Kasumi-1 (cell line): ENCODE results near the gene DKK1.

Experiments used
- DNase-seq, 2 experiments: peaks; one replicate each; lab custom pipeline; 2025; lab: John Stamatoyannopoulos, UW

The DKK1 gene, protein sequence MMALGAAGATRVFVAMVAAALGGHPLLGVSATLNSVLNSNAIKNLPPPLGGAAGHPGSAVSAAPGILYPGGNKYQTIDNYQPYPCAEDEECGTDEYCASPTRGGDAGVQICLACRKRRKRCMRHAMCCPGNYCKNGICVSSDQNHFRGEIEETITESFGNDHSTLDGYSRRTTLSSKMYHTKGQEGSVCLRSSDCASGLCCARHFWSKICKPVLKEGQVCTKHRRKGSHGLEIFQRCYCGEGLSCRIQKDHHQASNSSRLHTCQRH

DNA sequence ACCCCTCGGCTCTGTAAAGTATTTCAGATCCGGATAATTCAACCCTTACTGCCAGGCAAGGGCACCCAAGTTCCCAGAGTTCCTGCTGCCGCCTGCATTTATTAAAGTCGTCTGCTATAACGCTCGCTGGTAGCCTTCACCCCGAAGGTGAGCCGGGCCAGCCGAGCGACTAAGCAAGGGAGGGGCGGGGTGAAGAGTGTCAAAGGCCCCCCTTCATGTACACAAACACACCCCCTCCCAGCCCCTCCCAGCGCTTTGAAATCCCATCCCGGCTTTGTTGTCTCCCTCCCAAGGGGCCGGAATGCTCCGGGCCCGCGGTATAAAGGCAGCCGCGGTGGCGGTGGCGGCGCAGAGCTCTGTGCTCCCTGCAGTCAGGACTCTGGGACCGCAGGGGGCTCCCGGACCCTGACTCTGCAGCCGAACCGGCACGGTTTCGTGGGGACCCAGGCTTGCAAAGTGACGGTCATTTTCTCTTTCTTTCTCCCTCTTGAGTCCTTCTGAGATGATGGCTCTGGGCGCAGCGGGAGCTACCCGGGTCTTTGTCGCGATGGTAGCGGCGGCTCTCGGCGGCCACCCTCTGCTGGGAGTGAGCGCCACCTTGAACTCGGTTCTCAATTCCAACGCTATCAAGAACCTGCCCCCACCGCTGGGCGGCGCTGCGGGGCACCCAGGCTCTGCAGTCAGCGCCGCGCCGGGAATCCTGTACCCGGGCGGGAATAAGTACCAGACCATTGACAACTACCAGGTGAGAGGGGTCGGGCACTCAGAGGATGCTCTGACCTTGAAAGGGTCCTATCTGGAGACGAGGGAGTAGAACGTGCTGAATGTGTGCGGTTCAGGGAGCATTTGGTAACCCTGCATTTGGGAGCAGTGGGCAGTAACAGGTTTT, at the start of gene DKK1:
Gene DKK1, plus strand, starts transcription at position 349 of the 889 bp plus-strand sequence. Its CDS starts 154 bp downstream, at position 503.
- no peak for DNase-seq

DNA sequence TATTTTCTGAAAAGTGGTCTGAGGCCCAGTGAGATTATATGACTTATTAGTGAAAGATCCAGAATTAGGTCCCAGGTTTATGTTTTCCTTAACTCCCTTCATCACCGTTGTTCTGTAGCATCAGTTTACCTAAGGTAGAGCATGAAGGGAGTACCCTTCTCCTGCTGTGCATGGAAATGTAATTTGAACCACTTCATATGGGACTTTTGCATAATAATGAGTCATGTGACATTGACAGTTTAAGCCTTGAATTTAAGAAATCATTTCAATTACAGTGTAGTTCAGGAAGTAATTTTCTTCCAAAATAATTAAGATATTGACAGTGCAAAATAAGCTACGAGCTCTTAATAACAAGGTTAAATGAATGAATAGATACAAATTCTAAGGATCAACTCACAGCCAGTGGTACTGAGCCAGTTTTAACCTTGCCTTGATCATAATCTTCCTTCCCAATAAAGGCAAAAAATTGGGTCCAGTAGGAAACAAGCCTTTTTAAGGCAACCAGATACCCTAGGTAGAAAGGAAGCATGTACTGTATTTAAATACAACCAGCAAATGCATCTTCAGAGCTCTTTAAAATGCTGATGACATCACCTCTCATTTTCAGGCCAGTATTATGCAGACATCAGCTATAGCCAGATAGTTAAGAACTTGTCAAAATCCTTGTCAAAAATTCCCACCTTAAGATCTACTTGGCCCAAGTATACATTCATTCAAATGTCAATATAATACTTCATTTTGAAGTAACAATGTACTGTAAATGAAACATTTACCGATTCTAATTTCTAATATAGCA, 48.8 kb upstream of the DKK1 start:
- no peak for DNase-seq

DNA sequence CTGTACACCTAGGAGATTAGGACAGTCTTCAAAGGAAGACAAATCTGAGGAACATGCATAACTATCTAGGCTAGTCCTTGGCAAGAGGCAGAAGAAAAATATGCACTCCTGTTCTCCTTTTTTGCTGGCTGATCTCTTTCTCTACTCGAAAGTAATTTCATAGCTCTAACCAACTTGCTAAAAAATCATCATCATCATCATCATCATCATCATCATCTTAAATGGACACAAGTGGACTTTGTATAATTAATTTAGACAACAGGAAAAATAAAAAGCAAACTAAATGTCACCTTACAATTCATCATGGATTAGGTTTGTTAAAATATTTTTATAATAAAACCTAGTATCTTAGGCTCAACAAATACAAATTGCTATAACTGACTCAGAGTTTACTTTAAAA, 47.2 kb upstream of the DKK1 start:
- DNase-seq, result no peak

DNA sequence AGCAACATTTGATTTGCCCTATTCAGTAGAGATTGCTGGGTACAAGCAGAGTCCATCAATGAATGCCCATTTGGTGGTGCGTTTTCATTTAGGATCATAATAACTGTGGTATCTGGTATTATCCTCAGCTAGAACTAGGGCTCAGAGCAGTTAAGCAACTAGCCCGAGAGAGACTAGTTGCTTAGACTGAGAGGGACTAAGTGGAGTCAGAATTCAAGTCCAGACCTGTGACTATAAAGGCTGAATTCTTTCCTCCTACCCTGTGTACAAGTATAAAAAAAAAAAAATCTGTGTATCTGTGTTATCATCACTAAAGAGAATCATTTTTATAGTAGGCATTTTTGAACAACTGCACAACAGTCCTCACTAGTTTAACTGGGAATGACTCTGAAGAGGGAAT, 45.3 kb upstream of the DKK1 start:
- no peak for DNase-seq

DNA sequence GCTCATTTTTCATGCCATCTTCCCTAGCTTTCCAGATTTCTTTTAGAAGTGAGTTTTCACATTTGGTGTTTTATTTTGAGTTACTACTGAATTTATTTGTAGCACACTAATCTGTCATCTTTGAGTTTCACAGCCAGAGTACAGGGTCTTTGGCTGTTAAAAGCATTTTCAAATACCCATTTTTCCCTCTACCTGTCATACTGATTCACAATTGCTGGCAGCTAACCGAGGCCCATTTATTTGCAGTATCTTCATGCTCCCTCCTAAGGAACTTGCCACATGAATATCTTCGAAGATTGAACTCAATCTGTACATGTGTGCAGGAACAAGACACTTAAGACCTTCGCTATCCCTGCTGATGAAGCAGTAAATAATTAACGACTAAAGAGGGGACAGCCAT, 44.8 kb upstream of the DKK1 start:
- no peak for DNase-seq

DNA sequence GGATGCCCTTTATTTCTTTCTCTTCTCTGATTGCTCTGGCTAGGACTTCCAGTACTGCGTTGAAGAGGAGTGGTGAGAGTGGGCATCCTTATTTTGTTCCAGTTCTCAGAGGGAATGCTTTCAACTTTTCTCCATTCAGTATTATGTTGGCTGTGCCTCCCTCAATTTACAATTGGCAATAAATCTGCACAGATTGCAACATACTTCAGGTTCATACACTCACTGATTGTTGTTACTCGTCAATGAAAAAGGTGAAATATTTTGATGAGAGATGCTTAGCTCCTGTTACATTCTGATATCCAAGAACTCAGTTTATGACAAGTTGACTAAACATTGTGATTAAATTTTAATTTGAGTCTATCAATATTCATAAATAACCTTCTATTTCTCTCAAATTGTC, 37.9 kb upstream of the DKK1 start:
- DNase-seq, result no peak

DNA sequence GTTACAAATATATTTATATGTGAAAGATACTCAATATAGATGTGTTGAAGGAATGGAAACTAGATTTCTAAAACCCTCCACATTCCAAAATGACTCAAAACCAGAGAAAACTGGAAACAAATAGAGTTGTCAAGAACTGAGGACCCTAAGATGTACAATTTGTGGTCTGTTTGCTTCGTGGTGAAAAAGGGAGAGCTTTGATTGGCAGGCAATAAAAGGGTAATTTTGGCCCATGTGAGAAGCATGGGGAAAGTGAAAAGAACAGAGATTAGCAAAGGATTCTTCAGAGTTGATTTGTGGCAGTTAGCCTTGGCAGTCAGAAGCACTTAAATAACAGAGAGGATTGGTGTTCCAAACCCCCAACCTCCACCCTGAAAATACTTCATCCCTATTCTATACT, 37.1 kb upstream of the DKK1 start:
- DNase-seq, result no peak

DNA sequence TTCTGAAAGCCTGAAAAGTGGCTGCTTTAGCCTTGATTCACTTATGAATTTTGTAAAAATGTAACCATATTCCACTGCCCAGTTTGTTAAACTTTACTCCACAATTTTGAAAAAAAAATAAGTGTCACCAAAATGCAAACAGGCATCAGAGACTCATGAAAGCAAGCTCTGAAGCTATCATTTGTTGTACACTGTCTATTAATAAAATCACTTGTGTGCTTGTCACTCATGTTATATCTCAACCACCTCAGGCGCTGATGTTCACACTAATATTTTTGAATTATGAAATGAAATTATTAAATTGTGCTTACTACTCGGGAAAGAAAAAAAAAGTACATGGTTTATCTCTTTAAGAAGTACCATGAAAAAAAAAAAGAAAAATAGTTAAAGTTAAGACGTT, 34.5 kb upstream of the DKK1 start:
- no peak for DNase-seq

DNA sequence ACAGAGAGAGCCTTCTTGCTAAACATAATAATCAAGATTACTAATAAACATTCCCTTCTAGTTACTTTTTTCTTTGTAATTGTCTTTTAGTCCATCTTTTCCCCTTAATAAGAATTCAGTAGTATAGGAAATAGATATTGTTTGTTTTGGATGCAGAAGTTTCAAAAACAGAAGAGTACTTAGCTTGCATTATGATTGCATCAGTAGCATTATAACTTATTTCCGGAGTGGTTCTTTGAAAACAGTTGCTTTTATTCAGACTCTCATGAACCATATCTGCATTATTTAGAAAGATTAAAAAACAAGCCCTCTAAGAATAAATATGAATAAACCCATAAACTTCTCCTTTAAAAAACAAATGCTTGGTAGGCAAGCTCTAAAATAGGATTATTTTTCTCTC, 34.0 kb upstream of the DKK1 start:
- no peak for DNase-seq

DNA sequence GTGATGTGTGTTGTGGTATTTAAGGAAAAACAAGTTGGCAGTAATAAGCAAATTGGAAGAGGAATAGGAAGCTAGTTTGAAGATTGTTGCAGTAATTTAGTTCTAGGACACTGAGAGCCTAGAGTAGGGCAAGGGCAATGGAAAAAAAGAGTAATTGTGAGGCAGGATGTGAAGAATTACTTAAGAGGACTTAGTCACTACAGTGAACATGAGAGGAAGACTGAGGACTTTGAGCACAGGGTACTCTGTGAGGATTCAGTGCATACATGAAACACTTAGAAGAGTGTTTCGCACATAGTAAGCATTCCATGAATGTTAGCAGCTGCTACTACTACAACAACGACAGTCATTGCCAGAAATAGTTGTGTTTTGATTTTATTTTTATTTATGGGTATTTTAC, 30.9 kb upstream of the DKK1 start:
- DNase-seq, result no peak

DNA sequence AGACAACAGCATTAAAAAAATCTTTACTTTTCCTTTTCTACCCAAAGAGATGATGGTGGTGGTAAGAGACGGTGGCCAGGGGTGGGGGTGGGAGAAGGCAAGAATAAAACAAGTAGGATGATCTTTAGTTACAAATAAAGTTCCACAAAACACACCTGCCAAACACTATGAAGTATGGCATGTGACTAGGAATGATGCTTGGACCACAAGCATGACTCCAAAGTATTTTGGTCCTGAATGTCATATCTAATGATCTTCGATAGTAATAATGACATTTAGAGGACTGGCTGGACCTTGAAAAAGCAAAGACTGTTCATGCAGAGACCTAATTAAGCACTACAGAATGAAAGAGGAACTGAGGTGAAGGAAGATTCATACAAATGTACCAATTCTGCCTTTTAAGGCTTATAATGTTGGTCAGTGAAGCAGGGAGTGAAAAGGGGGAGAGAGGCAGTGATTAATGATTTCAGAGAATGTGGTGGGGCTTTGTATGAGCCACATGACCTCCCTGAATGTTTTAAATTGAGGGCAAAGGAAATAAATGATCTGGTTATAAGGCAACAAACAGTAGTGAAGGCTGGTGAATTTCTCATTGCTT, 29.6 kb upstream of the DKK1 start:
- DNase-seq, result no peak

DNA sequence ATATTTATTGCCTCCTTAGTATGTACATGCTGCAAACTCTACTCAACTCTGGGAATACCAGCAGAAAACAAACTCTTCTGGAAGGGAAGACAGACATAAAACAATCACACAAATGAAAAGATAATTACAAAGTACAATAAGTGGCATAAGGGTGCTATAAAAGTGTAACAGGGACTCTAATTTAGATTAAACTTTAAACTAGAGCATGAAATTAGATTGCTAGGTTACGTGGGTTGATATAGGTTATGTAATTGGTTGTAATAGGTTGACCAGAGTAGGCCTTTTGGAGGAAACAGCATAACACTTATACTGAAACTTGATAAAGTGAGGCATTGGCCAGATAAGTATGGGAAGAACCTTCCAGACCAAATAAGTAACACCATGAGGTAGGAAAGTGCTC, 26.2 kb upstream of the DKK1 start:
- no peak for DNase-seq

DNA sequence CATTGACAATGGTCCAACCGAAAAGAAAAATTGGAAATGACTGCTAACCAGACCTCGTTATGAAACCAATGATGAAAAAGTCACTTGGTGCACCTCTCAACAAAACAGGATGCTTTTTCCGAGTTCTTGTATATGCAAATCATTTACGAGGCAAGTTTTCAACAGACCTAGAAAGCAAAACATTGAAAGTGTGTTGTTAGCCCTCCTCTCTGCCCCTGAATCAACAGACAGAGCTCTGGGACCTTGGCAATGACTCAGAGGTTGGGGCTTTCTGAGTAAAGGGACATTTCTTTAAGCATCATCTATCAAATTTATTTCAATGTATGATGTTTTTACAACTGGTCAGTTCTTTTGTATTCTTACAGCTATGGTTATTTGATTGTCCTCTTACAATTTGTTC, 16.3 kb upstream of the DKK1 start:
- DNase-seq, result no peak

DNA sequence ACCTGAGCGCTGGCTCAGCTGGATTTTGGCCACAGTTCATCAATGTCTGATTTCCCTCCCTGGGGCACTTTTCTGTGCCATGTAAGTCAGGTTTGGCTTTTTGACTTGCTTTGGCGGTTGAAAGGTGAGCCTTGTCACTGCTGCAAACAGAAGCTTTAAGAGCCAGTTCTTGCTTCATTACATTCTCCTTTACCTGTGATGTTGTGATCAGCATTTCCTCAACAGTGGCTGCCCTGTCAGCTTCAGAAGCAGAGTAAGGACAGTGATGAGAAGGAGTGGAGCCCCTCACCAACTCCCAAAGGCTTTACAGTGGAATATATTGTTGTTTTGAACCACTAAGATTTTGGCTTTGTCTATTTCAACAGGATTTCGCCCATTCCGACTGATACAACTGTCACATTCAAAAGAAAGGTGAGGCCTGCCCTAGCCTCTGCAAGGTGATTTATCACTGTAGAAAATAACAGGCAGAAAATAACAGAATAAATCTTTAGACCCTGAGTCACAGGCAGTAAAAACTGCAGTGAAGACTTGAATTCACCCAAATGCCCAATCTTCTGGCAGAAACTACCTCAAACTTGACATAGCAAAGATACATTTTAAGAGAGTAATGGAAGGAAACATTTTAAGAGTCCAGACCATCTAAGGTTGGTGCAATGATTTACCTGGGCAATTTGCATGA, 13.3 kb upstream of the DKK1 start:
- no peak for DNase-seq

DNA sequence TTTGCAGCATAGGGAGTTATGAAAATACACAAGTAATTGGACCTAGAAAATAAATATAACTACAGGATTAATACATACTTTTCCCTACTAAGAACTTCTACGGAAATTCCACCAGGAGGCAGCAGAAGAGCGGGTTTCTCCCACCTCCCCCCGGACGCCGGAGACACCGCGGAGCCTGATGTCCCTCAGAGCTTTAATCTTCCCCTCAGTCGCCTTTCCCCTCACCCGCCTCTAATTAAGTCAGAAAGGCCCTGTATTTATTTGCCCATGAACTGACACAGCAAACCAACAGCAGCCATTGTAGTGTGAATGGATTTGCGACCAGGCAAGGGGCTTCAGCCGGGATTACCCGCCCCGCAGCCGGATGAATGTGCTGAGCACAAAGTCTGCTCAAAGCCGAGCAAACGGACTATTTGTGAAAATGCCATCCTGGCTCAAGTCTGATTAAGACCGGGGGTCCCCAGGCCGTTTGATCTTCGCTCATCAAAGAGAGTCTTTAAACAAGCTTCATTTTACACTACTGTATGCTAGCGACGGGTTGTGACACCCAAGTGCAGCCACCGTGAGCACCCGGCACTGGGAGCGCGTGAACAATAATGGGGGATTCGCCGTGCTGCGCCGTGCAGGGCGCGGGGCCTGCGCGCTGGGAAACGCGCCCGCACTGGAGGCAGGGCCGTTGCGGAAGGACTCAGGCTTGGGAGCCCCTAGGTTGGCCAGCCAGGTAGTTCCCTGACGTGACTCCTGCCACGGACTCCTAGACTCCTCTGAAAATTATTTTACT, 5.6 kb upstream of the DKK1 start:
- DNase-seq, result peak; percentile 85 to 95

DNA sequence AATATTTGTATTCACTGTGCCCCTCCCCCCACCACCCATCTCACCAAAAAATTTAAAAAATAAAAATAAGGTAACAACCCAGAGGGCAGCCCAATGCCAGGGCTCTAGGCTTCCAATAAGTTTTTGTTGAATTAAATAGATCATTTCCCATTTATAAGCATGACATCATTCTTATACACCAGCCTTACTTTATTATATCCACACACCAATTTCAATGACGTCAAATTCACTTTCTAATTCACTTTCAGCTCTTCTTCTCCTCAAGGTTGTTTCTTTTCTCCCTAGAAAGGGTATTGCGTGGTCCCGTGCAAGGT, 1.2 kb upstream of the DKK1 start:
- no peak for DNase-seq

DNA sequence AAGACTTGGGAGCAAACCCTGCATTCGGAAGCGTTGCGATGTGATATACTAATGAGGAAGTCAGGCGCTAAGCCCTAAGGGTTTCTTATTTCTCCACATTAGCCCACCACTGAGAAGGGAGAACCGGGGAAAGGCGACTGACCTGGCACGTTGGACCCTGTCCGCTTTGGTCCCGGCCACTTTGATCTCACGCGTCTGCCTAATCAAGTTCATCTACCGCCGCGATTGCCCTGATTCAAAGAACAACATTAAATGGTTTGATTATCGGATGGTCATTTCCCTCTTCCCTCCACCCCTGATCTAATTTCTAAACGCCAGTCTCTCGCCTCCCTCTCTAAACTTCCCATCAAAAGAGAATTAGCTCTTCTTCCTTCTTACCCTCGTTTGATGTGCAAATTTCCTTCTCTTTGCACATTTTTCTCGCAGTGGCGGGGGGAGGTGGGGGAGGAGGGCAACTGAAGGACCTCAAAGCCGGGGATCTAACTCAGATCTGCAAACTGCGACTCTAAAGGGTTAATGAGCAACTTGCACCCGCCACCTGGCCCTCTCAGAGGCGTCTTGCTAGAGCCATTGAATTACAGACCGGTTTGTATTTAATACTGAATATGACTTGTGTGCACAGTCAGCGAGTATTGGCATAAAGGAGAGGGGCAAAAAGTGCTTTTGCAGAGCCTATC, 687 bp upstream of the DKK1 start:
- no peak for DNase-seq

DNA sequence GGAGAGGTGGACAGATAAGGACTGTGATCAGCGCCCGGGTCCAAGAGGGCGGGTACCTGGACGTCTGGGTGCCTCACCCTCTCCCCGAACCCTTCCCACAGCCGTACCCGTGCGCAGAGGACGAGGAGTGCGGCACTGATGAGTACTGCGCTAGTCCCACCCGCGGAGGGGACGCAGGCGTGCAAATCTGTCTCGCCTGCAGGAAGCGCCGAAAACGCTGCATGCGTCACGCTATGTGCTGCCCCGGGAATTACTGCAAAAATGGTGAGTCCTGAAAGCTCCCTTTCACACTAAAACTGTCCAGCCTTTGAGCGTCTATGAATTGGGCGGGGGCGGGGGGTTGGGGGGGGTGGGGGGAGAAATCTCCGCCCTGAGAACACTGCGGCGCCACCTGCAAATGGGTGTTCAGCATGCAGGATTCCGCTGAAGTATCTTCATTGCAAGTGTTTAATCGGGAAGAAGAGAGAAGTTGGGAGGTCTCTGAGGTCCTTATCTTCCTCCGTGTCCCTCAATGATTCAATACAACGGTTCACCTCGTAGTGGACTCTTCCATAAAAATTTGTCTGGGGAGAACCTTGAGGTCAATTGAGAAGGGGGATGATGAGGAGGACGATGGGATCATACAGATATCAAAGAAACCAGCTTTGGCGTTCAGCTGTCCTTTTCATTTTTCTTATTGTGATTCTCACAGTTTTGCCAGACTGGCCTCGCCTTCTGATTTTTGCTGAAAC, 906 bp downstream of the DKK1 start:
- DNase-seq, result no peak

DNA sequence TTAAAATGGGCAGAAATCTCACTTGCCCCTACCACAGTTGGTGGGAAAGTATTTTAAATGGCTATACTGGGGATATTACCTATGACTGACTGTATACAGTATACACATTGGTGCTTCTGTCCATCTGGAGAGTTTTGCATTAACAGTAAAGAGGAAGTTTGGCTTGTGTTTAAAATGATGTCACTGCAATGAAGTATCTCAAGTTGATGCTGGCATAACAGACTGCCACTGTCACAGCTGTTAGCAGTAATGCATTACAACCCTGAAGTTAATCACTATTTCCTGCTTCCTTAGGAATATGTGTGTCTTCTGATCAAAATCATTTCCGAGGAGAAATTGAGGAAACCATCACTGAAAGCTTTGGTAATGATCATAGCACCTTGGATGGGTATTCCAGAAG, 1.9 kb downstream of the DKK1 start:
- DNase-seq, result no peak

DNA sequence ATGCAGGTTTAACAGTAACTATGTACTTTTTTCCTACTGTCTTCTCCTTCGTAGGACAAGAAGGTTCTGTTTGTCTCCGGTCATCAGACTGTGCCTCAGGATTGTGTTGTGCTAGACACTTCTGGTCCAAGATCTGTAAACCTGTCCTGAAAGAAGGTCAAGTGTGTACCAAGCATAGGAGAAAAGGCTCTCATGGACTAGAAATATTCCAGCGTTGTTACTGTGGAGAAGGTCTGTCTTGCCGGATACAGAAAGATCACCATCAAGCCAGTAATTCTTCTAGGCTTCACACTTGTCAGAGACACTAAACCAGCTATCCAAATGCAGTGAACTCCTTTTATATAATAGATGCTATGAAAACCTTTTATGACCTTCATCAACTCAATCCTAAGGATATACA, 2.4 kb downstream of the DKK1 start:
- DNase-seq, result no peak
